DMS53 treated with DMSO at 0.1 percent for 48 hours (cell line): ENCODE data around the gene ZBTB25.

ENCODE experiments used
- DNase-seq: peaks from one replicate; lab custom pipeline; 2025; ENCODE audit not compliant: unreplicated experiment; lab: John Stamatoyannopoulos, UW

The ZBTB25 gene

GRCh38 chr14:64400829-64401459 lies 102.7 kb downstream of the ZBTB25 start:
- DNase-seq: no peak
